HG02678 (cell line): Measurements from ENCODE around the gene LBH.

Source experiments
- ATAC-seq: cut with Tn5 transposase; IDR thresholded peaks from one replicate; pipeline ENCODE4 v1.9.1; 2021; ENCODE audit warnings: mild to moderate bottlenecking, moderate library complexity; ENCODE audit not compliant: unreplicated experiment

The LBH gene

DNA sequence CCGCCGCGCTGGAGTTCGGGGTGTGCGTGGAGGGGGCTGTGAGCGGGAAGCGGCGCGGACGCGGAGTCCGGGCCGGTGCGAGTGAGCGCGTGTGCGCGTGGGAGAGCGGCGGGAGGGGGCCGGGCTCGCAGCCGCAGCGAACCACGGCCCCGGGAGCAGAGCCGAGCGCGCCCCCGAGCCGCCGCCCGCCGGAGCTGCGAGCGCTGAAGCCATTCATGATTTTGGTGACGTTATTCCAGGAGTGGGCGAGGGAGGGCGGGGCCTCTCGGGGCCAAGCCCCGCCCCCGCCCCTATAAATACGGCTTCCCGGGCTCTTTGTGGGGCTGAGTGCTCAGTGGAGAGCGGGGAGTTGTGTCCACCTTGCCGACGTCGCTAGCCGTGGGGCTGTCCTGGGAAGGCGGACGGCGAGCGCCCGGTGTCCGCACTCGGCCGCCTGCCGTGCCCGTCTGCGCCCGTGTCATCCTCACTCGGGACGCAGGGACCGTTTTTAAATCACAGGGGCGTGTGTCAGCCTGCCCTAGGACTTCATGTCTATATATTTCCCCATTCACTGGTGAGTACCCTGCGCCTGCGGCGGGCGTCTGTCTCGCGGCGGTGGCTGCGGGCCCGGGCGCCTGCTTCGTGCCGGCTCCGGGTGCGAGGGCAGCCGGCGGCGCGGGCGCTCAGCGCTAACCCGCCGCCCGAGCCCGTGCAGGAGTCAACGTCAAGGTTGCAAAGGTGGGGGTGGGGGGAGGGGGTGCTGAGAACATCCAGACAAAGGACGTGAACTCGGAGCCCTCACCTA lies at the start of gene LBH:
LBH (plus strand) TSS at position 323 of the 784 bp plus-strand sequence; CDS start at position 528, 205 bp downstream.
- peak; percentile 46 for ATAC-seq

DNA sequence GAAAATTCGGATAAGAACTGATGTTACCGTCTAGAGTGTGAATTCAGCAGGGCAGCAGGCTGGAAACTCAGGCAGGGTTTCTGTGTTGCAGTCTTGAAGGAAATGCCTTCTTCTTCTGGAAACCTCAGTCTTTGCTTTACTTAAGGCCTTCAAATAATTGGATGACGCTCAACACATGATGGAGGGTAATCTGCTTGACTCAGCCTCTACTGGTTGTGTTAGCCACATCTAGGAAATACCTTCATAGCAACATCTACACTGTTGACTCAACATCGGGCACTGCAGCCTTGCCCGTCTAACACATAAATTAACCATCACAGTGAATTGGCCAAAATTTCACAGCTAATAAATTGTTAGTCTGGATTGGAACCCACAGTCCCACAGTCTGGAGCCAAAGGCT lies 47.3 kb upstream of the LBH start:
- no peak for ATAC-seq

DNA sequence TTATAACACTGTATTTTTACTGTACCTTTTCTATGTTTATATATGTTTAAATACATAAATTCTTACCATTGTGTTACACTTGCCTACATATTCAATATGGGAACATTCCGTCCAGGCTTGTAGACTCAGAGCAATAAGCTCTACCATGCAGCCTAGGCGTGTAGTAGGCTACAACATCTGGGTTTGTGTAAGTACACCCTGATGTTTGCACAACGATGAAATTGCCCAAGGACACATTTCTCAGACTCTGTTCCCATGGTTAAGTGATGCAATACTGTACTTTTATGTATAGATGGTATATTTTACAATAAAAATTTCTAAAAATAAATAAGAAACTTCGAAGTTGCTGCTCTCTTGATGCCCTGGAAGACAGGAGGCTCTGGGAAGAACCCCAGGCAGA lies 46.2 kb upstream of the LBH start:
- ATAC-seq, result no peak

DNA sequence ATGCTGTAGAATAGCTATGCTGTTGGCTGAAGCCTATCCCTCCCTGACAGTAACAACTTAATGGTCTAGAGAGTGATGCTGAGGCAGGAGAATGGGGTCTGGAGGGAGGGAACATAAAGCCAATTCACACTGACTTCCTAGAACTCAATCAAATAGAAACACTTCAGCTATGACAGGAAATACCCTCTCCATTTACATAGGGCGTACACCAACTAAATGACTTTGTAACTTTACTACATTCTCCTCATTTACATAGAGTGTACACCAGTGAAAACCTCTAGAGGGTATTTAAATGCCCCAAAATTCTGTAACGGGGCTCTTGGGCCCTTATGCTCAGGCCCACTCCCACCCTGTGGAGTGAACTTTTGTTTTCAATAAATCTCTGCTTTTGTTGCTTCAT lies 43.0 kb upstream of the LBH start:
- no peak for ATAC-seq

DNA sequence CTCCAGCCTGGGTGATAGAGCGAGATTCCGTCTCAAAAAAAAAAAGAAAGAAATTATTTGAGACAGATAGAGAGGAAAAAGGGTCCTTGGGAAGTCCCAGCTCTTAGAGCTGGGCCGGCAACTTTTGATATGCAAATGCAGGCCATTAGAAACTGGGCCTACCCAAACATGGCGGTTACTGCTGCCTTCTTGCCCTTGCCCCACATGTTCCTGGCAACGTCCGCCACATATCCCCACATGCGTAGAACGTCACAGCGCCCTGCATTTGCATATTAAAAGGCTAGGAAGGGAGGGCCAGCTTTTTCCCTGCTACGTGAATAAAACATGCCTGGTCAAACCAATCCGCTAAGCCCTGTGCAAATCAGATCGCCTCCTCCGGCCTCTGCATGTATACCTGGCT lies 40.7 kb upstream of the LBH start:
- no peak for ATAC-seq

DNA sequence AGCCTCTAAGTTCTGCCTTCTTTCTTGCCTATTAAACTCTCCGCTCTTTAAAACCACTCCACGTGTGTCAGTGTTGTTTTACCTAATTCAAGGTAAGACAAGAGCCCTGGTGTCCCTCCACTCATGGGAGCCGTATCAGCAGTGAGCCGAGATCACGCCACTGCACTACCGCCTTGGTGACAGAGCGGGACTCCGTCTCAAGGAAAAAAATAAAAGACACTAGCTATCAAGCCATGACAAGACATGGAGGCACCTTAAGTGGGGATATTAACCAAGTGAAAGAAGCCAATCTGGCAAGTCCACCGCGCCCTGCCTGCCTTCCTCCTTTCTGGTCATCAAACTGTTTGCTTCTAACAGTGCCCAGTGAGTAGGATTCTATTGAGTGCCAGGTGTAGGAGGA lies 40.2 kb upstream of the LBH start:
- no peak for ATAC-seq

DNA sequence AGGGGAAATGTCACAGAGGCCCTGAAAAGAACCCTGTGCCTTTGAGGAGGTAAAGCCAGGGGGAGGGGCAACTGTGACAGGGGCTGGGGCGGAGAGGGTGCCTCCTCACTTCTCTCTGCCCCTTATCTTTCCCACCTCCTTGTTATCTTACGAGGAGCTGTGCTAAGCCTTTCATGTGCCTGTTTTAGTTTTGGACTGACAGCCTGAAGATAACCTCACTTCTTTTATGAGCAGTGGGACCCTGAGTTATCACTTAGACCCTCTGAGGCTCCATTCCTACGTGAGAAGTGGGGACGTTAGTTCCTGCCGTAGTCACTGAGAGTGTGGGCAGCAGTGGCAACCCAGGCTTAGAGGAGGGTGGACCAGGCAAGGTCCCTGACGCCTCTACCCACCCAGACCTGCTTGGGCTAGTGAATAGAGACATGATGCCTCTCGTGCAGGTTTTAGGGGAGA lies 39.5 kb upstream of the LBH start:
- no peak for ATAC-seq

DNA sequence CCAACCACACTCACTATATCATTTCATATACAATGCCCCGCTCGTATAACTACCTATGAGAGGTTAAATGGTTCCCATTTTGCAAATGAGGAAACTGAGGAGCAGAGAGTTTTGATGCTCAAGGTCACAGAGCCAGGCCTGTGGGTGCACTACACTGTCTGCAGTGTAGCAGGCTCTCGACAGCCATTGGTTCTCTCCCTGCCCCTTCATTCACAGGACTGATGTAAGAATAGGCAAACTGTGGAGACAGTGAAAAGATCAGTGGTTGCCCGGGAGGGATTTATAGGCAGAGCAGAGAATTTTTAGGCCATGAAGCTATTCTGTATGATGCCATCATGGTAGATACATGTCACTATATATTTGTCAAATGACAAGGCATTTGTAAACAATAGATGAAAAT lies 39.0 kb upstream of the LBH start:
- ATAC-seq, result no peak

DNA sequence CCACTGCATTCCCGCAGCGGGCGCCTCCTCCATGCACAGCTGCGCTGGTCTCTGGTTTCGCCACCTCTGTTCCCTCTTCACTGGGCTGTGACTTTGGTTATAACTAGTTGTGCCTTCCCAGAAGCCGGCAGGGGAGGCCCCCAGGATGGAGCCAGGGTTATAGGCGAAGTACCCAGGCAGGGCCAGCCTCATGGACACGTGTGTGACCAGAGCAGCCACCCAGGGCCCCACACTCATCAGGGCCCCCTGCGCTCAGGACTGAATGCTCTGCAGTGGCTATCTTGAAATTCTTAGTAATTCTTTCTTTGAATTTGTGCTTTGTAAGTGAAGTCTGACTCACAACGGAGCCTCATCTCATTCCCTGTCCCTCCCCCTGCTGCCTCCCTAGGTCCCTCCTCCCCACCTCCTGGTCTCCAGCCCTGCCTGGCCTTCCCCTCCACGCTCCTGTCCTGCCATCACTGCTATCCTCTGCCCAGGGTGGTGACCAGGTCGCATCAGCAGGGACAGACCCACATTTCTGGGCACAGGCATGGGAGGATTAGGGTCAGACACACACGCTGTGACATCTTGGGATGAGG lies 38.1 kb upstream of the LBH start:
- no peak for ATAC-seq

DNA sequence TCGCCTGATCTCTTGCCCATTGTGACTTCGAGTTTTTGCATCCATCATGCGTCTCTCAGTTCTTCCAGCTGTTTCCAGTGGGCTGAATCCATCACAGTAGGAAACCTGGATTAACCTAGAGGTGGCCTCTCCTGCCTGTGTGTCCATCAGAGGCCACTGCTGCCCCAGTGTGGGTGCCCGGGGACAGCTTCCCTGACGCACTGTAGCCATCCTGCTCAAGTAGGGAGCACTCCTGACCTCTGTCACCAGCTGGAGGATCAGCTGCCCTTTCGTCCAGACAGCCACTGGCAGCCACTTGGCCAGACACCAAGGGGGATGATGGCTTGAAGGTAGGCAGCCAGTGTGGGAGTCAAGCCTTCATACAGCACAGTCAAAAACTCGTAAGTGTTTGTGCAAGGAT lies 36.9 kb upstream of the LBH start:
- no peak for ATAC-seq

DNA sequence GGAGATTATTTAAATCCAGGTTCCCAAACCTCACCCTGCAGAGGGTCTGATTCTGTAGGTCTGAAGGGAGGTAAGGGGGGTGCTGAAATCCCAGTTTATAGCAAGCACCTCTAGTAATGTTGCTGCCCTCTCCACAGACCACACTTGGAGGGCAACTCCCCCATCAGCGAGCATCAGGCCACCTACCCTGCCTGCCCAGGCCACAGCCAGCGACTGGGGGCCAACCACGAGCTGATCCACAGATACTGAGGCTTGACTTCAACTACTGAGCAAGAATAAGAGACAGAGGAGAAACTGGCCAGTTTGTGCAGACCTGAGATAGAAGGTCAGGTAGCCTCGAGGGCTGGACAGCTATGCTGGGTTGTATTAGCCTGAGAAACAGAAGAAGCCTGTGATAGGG lies 36.3 kb upstream of the LBH start:
- ATAC-seq, result no peak

DNA sequence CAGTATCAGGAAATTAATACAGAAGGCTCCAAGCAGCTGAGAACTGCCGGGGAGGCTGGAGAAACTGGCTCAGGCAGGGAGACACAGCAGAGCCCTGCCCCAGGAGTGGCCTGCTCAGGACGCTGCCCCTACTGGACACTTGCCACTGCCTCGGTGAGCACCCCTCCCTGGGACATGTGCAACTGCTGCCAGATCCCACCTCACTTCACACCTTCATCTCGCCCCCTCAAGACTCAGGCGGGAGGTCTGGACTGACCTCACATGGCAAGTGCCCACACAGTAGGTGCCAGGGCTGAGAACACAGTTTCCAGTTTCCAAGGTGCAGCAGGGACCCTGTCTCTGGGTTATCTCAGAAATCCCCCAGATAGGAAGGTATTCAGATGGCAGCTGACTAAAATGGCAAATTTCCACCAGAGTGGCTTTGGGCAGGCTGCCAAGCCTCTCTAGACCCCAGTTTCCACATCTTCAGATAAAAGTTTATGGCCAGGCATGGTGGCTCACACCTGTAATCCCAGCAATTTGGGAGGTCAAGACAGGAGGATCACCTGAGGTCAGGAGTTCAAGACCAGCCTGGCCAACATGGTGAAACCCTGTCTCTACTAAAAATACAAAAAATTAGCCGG lies 33.7 kb upstream of the LBH start:
- ATAC-seq, result no peak

DNA sequence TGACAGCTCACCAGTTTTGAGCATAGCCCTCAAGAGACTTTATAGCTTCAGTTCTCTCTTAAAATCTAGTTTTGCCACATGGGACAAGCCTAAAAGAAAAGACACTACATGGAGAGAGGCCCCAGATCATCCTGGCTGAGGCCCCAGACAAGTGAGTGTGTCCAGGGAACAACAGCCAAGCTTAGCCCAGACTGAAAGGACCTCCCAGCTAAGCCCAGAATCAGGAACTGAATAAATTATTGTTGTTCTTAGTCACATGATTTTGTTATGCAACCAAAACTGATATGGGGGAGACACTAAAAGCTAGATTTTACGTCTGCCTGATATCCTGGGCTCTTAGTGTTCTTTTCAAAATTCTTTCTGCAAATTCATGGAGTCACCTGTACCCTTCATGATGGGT lies 29.3 kb upstream of the LBH start:
- no peak for ATAC-seq

DNA sequence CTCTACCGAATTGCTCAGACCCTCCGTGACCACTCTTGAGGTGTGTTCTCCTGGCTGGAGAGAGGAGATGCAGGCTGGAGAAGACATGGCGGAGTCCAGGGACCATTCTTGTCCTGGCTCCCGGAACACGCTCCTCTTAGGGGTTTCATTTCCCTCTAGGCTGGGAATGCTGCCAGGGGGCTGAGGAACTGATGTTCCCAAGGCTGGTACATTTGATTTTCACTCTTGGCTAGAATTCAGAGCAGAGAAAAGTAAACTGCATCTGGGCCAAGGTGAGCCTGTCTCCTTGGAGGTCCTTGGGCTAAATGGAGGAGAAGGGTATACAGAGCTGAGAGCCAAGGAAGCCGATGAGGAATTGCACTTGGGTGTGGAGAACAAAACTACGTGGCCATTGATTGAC lies 28.2 kb upstream of the LBH start:
- ATAC-seq, result no peak

DNA sequence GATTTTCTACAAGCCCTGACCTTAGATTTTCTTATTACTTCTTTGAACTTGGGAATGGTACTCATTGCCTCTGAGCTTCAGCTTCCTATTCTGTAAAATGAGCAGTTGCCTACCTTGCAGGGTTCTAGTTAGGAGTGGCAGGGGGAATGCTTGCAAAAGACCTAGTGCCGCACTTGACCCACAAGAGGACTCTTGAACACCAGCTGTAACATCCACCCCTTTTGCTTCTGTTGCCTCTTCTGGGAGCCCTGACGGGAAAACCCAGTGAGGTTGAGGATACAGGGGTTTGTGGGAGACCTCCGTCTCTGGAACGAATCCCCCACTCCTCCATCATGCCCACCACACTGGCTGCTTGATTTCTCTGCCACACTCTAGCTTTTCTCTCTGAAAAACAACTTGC lies 27.1 kb upstream of the LBH start:
- no peak for ATAC-seq

DNA sequence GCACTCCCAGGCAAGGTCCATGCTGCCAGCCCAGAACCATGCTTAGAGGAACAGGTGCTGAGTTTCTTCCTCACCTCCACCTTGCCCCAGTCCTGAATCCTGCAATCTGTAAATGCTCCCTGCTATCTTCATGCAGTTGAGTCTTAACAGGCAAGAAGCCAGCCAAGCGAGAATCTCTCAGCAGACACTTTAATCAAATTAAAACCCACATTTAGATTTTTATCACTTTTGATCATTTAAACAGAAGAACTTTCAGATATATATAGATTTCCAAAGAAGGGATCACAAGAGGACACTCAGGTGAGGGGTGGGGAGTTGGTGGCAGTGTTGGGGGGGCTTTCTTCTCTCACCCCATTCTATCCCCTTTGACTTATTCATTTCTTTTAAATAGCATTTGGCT lies 25.9 kb upstream of the LBH start:
- no peak for ATAC-seq

DNA sequence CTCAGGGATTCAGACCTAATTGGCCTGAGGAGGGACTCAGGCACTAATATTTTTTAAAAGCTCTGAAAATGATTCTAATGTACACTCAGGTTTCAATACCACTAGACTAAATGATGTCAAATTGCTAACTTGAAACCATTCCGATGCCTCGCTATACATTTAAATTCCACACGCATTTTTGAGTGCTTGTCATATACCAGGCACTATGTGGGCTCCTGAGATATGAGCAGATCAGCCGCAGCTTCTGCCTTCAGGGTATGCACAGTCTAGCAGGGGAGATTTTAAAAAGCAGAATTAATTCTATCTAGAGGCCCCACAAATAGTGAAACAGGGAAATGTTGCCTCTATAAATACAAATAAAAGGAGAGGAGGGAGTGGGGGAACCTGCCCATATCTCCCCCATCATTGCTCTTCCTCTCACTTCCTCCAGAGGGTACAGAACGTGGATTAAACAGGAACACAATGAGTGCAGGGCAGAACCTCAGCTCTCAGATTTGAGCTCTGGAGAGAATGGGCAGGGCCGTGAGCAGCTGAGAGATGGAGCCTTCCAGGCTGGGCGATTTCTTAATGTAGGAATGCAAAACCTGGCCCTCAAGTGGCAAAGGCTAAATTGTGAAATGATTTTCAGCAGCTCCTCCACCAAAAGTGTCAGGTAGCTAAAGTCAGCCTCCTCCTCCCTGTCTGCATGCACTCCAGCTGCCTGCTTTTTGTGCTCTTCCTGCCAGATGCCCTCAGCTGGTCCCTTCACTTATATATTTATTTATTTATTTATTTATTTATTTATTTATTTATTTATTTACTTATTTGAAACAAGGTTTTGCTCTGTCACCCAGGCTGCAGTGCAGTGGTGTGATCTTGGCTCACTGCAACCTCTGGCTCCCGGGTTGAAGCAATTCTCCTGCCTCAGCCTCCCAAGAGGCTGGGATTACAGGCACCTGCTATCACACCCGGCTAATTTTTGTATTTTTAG lies 24.6 kb upstream of the LBH start:
- no peak for ATAC-seq

DNA sequence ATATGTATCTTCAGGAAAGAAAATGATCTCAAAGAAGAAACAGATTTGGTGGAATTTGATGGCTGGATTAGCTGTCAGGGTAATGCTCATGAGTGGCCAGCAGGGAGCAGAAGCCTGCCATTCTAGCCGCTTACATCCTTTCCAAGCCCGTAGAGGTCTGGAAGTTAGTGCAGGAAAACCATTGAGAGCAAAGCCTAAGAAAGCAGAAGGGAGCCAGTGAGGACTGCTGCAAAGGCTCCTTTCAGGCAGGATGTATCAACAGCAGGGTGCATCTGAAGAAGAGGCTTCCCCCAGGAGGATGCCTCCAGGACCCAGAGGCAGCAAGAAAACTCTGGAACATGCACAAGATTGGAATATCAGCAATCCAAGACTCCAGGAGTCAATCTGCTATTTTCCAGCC lies 22.9 kb upstream of the LBH start:
- no peak for ATAC-seq

DNA sequence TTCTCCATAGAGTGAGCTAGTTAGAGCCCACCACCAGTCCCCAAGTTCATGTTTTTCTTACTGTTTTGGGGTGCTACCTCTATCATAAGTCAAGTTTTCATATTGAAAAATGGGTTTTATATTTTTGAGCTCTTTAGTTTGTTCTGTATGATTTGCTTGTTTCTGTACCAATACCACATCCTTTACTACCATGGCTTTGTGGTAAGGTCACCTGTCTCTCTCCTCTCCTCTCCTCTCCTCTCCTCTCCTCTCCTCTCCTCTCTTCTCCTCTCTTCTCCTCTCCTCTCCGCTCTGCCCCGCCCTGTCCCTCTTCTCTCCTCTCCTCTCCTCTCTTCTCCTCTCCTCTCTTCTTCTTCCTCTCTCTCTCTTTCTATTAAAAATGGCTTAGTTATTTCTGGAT lies 22.1 kb upstream of the LBH start:
- ATAC-seq, result no peak

DNA sequence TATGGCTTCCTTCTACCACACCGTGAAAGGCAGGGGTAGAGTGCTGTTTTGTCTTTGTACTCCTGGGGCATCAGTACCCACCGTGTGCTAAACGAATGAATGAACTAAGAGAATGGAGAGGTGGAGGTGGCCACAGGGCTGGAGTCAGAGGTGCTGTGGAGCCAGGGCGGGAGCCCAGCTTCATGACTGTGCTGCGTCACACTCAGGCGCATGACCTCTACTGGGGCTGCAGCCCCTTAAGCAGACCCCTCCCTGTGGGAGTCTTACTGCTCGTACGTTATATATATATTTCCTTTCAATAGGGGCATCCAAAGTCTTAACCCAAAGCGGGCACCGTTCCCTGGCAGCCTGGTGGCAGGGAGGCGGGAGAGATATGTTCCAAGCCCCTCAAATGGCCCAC lies 18.0 kb upstream of the LBH start:
- no peak for ATAC-seq

DNA sequence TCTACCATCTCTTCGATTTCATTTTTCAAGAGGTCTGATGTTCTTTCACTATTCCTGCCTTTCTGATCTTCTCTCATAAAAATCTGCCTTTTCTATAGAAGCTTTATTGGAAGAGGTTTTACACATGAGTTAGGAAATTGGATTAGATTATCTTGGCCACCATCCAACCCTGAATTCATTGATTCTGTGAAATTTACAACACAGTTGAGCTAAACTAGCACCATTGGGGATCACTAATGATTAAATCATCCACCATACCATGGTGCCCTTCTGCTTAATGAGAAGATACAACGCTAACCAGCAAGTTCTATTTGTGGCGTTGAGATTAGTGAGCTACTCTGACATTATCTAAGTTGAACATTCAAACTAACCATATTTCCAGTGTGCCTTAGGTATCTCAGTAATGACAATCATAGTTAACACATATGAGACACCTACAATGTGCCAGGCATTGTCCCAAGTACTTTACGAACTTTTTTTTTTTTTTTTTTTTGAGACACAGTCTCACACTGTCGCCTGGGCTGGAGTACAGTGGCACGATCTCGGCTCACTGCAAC lies 17.3 kb upstream of the LBH start:
- ATAC-seq, result no peak
